Left ventricle myocardium inferior (tissue), 1 donor: ENCODE results near the gene DGKQ. TPM values are rescaled to one million over a fixed set of nuclear protein-coding genes. Genes with fewer than 3 reads are reported as not detected.

Experiments
- DNase-seq: peaks from one replicate; pipeline ENCODE4 v3.0.0-alpha.2; 2020
- H3K27ac ChIP-seq: fragments of 200-600 bp; replicated peaks from 2 replicates; pipeline ENCODE4 v1.8.0; 2021
- H3K27me3 ChIP-seq: fragments of 200-600 bp; 2 replicates; pipeline ENCODE4 v1.8.0; 2021; ENCODE audit warnings: low read depth
- H3K36me3 ChIP-seq: fragments of 200-600 bp; 2 replicates; pipeline ENCODE4 v1.8.0; 2021
- H3K4me1 ChIP-seq: fragments of 200-600 bp; 2 replicates; pipeline ENCODE4 v1.8.0; 2021
- H3K4me3 ChIP-seq: fragments of 200-600 bp; 2 replicates; pipeline ENCODE4 v1.8.0; 2021; ENCODE audit warnings: mild to moderate bottlenecking, moderate library complexity
- H3K9me3 ChIP-seq: fragments of 200-600 bp; replicated peaks from 2 replicates; pipeline ENCODE4 v1.8.0; 2021
- intact Hi-C: fragments of 100-400 bp; cut with micrococcal nuclease; formaldehyde crosslinking; loops from one replicate; pipeline ENCODE4 v1.11.0; 2022
- total RNA-seq: library from RNA; stranded (reverse); fragmentation: NEBNext Ultra II Directional; extraction: Animal tissue kit (Norgen Biotek cat#: 25700); gene quantifications from one replicate; pipeline ENCODE4 v1.2.1, GENCODE V29; 2021
- TF ChIP-seq, protein P1 (sequence below): fragments of 200-600 bp; IDR thresholded peaks from 2 replicates; pipeline ENCODE4 v1.8.0; 2021; ENCODE audit warnings: antibody characterized with exemption, mild to moderate bottlenecking, borderline replicate concordance
- donor health status: DM: no; HTN: yes; CAD: no; lungs with severe emphysema.

The DGKQ gene
- total RNA-seq, 1 donor from 2014 or later, result 3.5 TPM

- intact Hi-C loops, result no loop called here
- no peak overlapping the region for H3K4me3 ChIP-seq
- H3K27ac ChIP-seq, result no peak overlapping the region
- no peaks in the 10 kb centered on the region for H3K27me3 ChIP-seq
- TF ChIP-seq, protein P1, sequence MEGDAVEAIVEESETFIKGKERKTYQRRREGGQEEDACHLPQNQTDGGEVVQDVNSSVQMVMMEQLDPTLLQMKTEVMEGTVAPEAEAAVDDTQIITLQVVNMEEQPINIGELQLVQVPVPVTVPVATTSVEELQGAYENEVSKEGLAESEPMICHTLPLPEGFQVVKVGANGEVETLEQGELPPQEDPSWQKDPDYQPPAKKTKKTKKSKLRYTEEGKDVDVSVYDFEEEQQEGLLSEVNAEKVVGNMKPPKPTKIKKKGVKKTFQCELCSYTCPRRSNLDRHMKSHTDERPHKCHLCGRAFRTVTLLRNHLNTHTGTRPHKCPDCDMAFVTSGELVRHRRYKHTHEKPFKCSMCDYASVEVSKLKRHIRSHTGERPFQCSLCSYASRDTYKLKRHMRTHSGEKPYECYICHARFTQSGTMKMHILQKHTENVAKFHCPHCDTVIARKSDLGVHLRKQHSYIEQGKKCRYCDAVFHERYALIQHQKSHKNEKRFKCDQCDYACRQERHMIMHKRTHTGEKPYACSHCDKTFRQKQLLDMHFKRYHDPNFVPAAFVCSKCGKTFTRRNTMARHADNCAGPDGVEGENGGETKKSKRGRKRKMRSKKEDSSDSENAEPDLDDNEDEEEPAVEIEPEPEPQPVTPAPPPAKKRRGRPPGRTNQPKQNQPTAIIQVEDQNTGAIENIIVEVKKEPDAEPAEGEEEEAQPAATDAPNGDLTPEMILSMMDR, result no peak
- no peak for DNase-seq
- peaks cover 1% of the 10 kb centered on the region for H3K36me3 ChIP-seq
- no peaks in the 10 kb centered on the region for H3K4me1 ChIP-seq
- H3K9me3 ChIP-seq, result no peaks in the 10 kb centered on the region
These were observed 46.0 kb upstream of the DGKQ start for GRCh38 chr4:1019320-1019719.

- H3K27me3 ChIP-seq, result no peaks in the 10 kb centered on the region
- no peaks in the 10 kb centered on the region for H3K4me1 ChIP-seq
- H3K27ac ChIP-seq, result no peak overlapping the region
- H3K36me3 ChIP-seq, result no peaks in the 10 kb centered on the region
- no peaks in the 10 kb centered on the region for H3K9me3 ChIP-seq
- no peak overlapping the region for H3K4me3 ChIP-seq
- DNase-seq, result no peak
- TF ChIP-seq, protein P1, result no peak
- intact Hi-C loops, result no loop called here
These were observed 45.0 kb upstream of the DGKQ start for GRCh38 chr4:1018147-1019020.

DNA sequence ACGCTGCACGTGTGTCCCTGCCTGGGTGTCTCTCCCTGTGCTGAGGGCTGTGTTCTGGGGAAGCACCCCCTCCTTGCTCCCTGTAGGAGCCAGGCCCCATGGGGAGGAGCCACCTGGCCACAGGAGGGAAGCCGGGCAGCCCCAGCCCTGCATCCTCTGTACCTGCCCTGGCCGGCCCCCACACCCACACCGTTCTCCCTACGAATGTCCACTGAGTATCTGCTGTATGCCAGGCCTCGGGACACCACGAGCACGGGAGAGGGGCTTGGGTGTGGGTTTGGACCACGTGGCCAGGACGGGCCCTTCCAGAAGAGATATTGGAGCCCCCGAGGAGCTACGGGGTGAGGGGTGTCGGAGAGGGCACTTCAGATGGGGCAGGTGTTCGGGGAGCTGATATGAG lies 44.3 kb upstream of the DGKQ start:
- no peak for DNase-seq
- intact Hi-C loops, result no loop called here
- H3K9me3 ChIP-seq, result no peaks in the 10 kb centered on the region
- no peaks in the 10 kb centered on the region for H3K36me3 ChIP-seq
- no peak overlapping the region for H3K27ac ChIP-seq
- no peaks in the 10 kb centered on the region for H3K27me3 ChIP-seq
- no peaks in the 10 kb centered on the region for H3K4me1 ChIP-seq
- no peak overlapping the region for H3K4me3 ChIP-seq
- TF ChIP-seq, protein P1, result no peak

DNA sequence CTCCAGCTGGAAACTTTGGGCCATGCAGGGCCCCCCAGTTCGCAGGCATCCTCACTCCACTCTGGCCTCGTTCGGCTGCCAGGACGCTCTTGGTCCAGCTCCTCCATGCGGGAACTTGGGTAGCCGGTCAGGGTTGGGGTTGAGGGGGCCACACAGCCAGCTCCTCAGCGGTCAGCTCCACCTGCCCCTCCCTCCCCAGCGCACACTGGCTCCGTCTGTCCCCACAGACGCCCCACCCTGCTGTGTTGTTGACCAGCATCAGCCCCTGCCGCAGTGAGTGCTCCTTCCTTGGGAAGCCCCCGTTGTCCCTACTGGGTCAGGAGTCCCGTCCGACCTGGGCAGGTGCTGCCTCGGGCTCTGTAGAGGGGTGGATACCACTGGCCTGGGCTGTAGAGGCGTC lies 43.8 kb upstream of the DGKQ start:
- Histone ChIP-seq H3K9me3 (no peaks in the 10 kb centered on the region), H3K27me3 (no peaks in the 10 kb centered on the region), H3K36me3 (no peaks in the 10 kb centered on the region), H3K4me1 (peaks cover 4% of the 10 kb centered on the region), H3K4me3 (no peak overlapping the region), H3K27ac (no peak overlapping the region)
- intact Hi-C loops, result no loop called here
- DNase-seq, result no peak
- TF ChIP-seq, protein P1, result no peak

DNA sequence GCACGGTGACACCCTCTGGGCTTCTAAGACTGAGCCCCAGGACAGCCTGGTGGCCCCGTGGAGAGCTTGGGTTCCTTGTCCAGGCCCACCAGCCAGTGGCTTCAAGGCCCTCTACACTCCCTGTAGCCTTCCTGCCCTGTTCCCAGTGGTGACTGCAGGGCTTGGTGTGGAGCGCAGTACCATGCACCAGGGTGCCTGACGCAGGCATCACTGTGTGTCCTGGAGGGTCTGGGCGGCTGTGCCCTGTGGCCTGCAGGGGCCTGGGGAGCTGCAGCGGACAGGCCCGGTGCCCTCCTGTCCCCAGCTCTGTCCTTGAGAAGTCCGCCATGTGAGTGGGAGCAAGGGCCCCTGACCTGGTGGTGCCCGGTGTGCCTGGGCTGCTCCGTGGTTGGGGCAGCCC lies 42.4 kb upstream of the DGKQ start:
- no peak for DNase-seq
- no peak overlapping the region for H3K4me3 ChIP-seq
- H3K27ac ChIP-seq, result no peak overlapping the region
- H3K9me3 ChIP-seq, result no peaks in the 10 kb centered on the region
- no peaks in the 10 kb centered on the region for H3K27me3 ChIP-seq
- H3K36me3 ChIP-seq, result no peaks in the 10 kb centered on the region
- intact Hi-C loops, result no loop called here
- TF ChIP-seq, protein P1, result no peak
- peaks cover 10% of the 10 kb centered on the region for H3K4me1 ChIP-seq
